ENCODE measurements around the gene AFG3L2.
A peak's percentile ranks its signal among the peaks of the same experiment; 100 is the strongest.

The AFG3L2 gene

GRCh38 chr18:12313530-12314245, 63.3 kb downstream of the AFG3L2 start:
- H3K4me3 ChIP-seq (ENCODE audit: low read depth, low read length), result no peak overlapping the region
- no peak for DNase-seq (ENCODE audit: low read depth)
- TF ChIP-seq CTCF (conservative IDR thresholded peaks at IDR 0.05; ENCODE audit: low read depth, low read length), result no peak

- no peak for TF ChIP-seq CTCF (conservative IDR thresholded peaks at IDR 0.05; ENCODE audit: low read depth, low read length)
- DNase-seq (ENCODE audit: low read depth), result no peak
- no peak overlapping the region for H3K4me3 ChIP-seq (ENCODE audit: low read depth, low read length)
These were observed 64.1 kb downstream of the AFG3L2 start for GRCh38 chr18:12312976-12313375.

DNA sequence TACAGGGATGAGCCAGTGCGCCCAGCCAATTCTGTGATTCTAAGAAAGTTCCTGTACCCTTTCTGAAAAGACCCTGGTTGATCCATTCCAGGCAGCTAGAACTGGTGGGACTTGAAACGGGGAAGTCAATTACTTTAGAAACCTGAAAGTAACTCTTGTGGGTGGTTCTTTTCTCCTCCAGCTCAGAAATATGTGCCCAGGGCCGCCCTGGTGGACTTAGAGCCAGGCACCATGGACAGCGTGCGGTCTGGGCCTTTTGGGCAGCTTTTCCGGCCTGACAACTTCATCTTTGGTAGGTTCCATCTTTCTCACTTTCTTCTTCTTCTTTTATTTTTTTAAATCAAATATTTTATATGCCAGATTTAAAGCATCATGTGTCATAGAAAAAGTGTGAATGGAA, 66.3 kb downstream of the AFG3L2 start:
- peak; percentile 34 for DNase-seq (ENCODE audit: low read depth)
- H3K4me3 ChIP-seq (ENCODE audit: low read depth, low read length), result no peak overlapping the region
- peak; percentile 4 for TF ChIP-seq CTCF (conservative IDR thresholded peaks at IDR 0.05; ENCODE audit: low read depth, low read length)

GRCh38 chr18:12309683-12310198, 67.3 kb downstream of the AFG3L2 start:
- DNase-seq (ENCODE audit: low read depth), result peak; percentile 23
- H3K4me3 ChIP-seq (ENCODE audit: low read depth, low read length), result peak overlapping the region; percentile 81
- TF ChIP-seq CTCF (conservative IDR thresholded peaks at IDR 0.05; ENCODE audit: low read depth, low read length), result no peak

- peak; percentile 91 for DNase-seq (ENCODE audit: low read depth)
- TF ChIP-seq CTCF (conservative IDR thresholded peaks at IDR 0.05; ENCODE audit: low read depth, low read length), result no peak
- H3K4me3 ChIP-seq (ENCODE audit: low read depth, low read length), result peak overlapping the region; percentile 81
These were observed 68.5 kb downstream of the AFG3L2 start for GRCh38 chr18:12308386-12309100.

DNA sequence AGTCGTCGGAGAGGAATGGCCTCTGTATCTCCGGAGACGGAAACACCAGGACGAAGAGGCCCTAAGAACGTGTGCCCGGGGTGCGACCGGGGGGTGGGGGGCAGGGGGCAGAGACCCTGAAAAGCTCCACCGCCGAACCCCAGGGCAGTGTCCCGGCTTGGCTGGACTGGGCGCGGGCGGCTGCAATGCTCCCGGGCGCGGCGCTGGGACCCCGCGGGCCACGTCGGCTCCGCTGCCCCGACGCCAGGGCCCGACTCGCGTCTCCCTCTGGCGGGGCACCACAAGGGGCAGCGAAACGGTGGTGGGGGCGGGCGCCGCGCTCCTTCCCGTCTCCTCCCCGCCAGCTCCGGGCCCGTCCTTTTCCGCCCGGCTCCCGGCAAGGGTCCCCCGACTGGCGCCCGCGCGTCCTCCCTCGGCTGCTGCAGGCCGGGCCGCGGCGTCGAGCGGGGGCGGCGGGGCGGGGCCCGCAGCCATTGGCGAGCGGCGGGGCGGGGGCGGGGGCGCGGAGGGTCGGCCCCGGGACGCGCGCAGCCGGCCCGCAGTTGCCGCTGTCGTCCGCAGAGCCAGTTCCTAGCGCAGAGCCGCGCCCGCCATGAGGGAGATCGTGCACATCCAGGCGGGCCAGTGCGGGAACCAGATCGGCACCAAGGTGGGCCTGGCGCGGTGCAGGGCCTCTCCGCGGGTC, 69.2 kb downstream of the AFG3L2 start, which contains the start of gene TUBB6:
Gene TUBB6 (plus strand): TSS at position 541 of the 685 bp plus-strand sequence. CDS start 52 bp downstream, at position 593.
- DNase-seq (ENCODE audit: low read depth), result peak; percentile 73
- peak within 1 kb of the TSS; percentile 81 for H3K4me3 ChIP-seq (ENCODE audit: low read depth, low read length)

More for the DNA sequence above, 69.2 kb downstream of the AFG3L2 start, which contains the start of gene TUBB6:
- TF ChIP-seq CTCF (conservative IDR thresholded peaks at IDR 0.05; ENCODE audit: low read depth, low read length), result no peak

Measured in choroid plexus epithelial cell (primary cell).